Activated naive CD8-positive, alpha-beta T cell treated with anti-CD3 and anti-CD28 coated beads, Interleukin-2, amount 10 ng/mL, durations not matched to agents 7 days and 5 days (primary cell): Measurements from ENCODE around the gene DAAM1. TPM values are rescaled to one million over a fixed set of nuclear protein-coding genes. Genes with fewer than 3 reads are reported as not detected.
A peak's percentile ranks its signal among the peaks of the same experiment; 100 is the strongest.

Experiments used
- ATAC-seq: fragments of 150-1000 bp; cut with Tn5 transposase; one replicate; pipeline ENCODE4 v1.10.0; 2021; ENCODE audit warnings: low read depth, moderate library complexity
- POLR2A ChIA-PET: fragments of 350-600 bp; sonication (Branson Sonifier 250); formaldehyde crosslinking; loops from one replicate; lab custom pipeline; 2021; ENCODE audit warnings: antibody characterized with exemption; lab: Charles Lee
- DNase-seq: peaks from one replicate; pipeline ENCODE4 v3.0.0; 2021
- H3K27ac Mint-ChIP-seq: one replicate; pipeline ENCODE4 v1.8.0; 2022; ENCODE audit warnings: mild to moderate bottlenecking, mixed read lengths
- H3K27me3 Mint-ChIP-seq: one replicate; pipeline ENCODE4 v1.8.0; 2022; ENCODE audit warnings: mild to moderate bottlenecking, moderate library complexity, mixed read lengths
- H3K36me3 Mint-ChIP-seq: one replicate; pipeline ENCODE4 v1.8.0; 2021; ENCODE audit warnings: mild to moderate bottlenecking, mixed read lengths
- H3K4me1 Mint-ChIP-seq: one replicate; pipeline ENCODE4 v1.8.0; 2021; ENCODE audit warnings: mixed read lengths
- H3K4me3 Mint-ChIP-seq: one replicate; pipeline ENCODE4 v1.8.0; 2022; ENCODE audit warnings: mild to moderate bottlenecking, moderate library complexity, mixed read lengths
- H3K9me3 Mint-ChIP-seq: one replicate; pipeline ENCODE4 v1.8.0; 2021; ENCODE audit warnings: mixed read lengths
- total RNA-seq, 2 experiments: library from RNA; stranded (reverse); gene quantifications; one replicate each; pipeline ENCODE4 v1.2.3, GENCODE V29; 2021

The DAAM1 gene
- total RNA-seq, 2 experiments from 2014 or later: 20.4 to 24.9 TPM

DNA sequence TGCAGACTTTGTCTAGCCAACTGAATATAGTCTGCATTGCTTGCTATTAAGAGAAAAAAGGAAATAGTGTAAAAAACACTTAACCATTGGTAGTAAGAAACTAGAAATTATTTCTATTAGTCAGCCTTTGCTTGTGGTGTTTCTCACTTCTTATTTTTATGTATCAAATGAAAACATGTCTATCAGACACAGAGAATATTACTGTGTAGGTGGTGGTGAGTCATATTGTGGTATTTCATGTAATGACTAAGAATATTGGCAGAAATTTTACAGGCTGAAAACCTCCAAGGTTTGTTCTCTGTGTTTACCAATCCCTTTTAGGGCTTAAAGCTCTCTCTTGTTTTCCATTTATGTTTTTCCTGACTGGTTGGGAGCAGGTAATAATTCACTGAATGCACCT is 87.2 kb downstream of the DAAM1 start:
- DNase-seq: no peak
- peak overlapping the region; percentile 19 for H3K27ac Mint-ChIP-seq
- H3K27me3 Mint-ChIP-seq: no peaks in the 10 kb centered on the region
- H3K36me3 Mint-ChIP-seq: peaks cover 9% of the 10 kb centered on the region
- POLR2A ChIA-PET: no interaction called here
- no peak overlapping the region for H3K4me3 Mint-ChIP-seq
- peak; percentile 79 for ATAC-seq
- peaks cover 17% of the 10 kb centered on the region for H3K4me1 Mint-ChIP-seq
- H3K9me3 Mint-ChIP-seq: no peaks in the 10 kb centered on the region

DNA sequence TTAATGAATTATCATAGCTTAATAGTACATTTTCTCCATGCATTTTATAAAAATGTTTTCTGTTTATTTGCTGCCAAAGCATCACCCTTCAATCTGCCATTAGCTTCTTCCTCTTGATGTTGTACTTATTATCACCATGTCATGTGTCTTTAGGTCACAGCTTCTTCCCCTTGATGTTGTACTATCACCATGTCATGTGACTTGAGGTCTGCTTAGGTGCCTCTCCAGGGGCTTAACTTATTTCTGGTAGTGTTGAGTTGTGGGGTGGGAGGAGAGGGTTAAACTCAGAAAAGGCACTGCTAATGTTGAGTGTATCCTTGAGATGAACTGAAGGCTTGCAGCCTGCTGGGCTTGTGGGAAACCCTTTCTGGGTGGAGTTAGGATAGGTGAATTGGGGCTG is 87.8 kb downstream of the DAAM1 start:
- H3K4me1 Mint-ChIP-seq: peaks cover 17% of the 10 kb centered on the region
- no peaks in the 10 kb centered on the region for H3K9me3 Mint-ChIP-seq
- peaks cover 11% of the 10 kb centered on the region for H3K36me3 Mint-ChIP-seq
- no peak overlapping the region for H3K27ac Mint-ChIP-seq
- ATAC-seq (no peak), DNase-seq (no peak)
- peak overlapping the region; percentile 0 for H3K4me3 Mint-ChIP-seq
- POLR2A ChIA-PET: no interaction called here
- no peaks in the 10 kb centered on the region for H3K27me3 Mint-ChIP-seq

DNA sequence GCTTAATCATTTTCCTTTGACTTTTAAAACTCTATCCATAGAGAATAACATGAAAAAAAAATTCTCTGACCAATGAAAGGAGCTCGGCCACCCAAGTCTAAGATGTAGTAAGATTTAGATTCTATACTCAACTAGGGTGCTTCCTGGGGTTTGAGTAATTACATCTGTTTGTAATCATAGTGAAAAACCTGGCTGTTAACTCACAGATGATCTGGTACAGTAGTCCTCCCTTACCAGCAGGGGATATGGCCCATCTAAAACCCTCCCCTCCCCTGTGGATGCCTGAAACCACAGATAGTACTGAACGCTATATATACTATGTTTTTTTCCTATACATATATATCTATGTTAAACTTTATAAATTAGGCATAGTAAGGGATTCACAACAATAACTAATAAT is 89.2 kb downstream of the DAAM1 start:
- no peaks in the 10 kb centered on the region for H3K9me3 Mint-ChIP-seq
- H3K4me1 Mint-ChIP-seq: peaks cover 17% of the 10 kb centered on the region
- POLR2A ChIA-PET: no interaction called here
- no peak for ATAC-seq
- H3K4me3 Mint-ChIP-seq: no peak overlapping the region
- no peaks in the 10 kb centered on the region for H3K27me3 Mint-ChIP-seq
- H3K27ac Mint-ChIP-seq: no peak overlapping the region
- no peak for DNase-seq
- peaks cover 13% of the 10 kb centered on the region for H3K36me3 Mint-ChIP-seq

DNA sequence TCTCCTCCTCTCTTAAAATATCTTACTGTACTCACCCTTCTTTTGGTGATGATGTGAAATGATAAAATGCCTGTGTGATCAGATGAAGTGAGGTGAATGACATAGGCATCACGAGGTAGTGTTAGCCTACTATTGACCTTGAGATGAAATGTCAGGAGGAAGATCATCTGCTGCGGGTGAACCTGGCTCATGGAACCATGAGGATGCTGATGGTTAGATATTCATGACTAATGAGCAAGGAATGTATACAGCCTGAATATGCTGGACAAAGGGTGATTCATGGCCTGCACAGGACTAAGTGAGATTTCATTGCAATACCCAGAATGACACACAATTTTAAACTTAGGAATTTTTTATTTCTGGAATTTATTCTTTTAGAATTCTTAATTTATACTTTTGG is 89.6 kb downstream of the DAAM1 start:
- POLR2A ChIA-PET: no interaction called here
- DNase-seq: no peak
- no peak for ATAC-seq
- H3K27me3 Mint-ChIP-seq: no peaks in the 10 kb centered on the region
- no peak overlapping the region for H3K27ac Mint-ChIP-seq
- no peaks in the 10 kb centered on the region for H3K9me3 Mint-ChIP-seq
- peaks cover 13% of the 10 kb centered on the region for H3K36me3 Mint-ChIP-seq
- peaks cover 17% of the 10 kb centered on the region for H3K4me1 Mint-ChIP-seq
- H3K4me3 Mint-ChIP-seq: no peak overlapping the region

DNA sequence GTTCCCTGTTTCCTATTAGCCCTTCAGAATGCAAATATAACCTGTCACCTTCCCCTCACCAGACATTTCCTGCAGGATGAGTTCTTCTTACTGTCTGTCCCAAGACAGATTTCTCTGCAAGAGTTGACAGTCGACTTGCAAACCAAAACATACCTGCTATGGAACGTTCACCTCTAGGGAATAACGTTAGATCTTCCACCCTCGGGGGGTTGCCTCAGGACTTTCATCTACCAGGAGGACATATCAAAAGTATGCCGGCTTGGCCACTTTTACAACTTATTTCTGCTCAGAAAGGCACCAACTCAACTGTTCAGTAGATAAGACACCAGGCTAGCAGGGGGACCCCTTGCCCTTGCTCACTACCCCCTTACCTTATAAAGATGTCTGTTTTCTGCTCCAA is 92.5 kb downstream of the DAAM1 start:
- H3K36me3 Mint-ChIP-seq: peaks cover 30% of the 10 kb centered on the region
- DNase-seq: no peak
- H3K4me3 Mint-ChIP-seq: no peak overlapping the region
- ATAC-seq: no peak
- H3K9me3 Mint-ChIP-seq: peaks cover 15% of the 10 kb centered on the region
- no peaks in the 10 kb centered on the region for H3K27me3 Mint-ChIP-seq
- H3K27ac Mint-ChIP-seq: no peak overlapping the region
- POLR2A ChIA-PET: no interaction called here
- H3K4me1 Mint-ChIP-seq: peaks cover 8% of the 10 kb centered on the region

DNA sequence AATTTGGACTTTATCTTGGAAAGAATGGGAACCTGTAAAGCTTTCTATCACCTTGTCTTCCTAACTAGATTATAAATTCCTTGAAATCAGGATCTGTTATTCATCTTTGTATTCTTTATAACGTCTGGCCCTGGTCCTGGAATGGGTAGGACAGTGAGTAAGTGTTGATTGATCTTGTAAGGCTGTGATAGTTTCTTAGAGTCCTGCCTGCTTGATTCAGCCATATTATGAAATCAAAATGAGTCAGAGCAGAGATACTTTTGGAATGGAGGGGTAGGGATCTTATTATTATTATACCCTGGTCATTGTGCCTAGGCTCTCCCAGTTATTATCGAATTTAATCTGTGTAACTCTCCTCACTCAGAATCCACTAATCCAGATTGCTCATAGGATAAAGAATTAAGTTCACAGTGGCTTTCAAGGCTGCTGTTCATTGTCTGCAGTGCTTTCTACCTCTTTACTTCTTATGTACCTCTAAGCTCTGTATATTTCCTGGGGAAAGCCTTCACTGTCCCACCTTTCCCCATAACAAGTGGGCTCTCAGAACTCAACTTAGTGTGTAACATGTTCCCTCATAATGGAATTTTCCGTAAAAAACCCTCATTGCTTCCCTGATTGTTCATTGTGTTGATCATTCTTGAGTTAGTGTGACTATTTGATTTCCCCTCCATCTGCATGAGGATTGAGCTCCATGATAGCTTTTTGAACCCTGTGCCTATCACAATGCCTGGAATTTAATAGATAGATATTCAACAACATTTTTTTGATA is 93.3 kb downstream of the DAAM1 start:
- H3K27ac Mint-ChIP-seq: no peak overlapping the region
- no peaks in the 10 kb centered on the region for H3K27me3 Mint-ChIP-seq
- peaks cover 30% of the 10 kb centered on the region for H3K36me3 Mint-ChIP-seq
- no peak overlapping the region for H3K4me3 Mint-ChIP-seq
- ATAC-seq: no peak
- POLR2A ChIA-PET: no interaction called here
- H3K4me1 Mint-ChIP-seq: peaks cover 3% of the 10 kb centered on the region
- H3K9me3 Mint-ChIP-seq: peaks cover 15% of the 10 kb centered on the region
- no peak for DNase-seq

DNA sequence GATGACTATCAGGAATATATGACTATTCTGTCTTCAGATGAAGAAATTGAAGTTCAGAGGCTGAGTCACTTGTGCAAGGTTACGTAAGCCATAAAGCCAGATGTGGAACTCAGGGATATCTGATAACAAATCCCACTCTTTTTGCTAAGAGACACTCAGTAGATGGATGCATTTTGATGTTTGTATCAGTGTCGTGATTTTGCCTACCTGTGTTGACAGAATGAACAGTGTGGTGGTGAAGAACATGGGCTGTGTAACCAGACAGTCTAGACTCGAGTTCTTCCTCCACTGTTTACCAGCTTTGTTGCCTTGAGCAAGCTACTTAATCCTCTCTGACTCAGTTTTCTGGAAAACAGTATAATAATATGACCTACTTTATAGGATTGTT is 93.9 kb downstream of the DAAM1 start:
- POLR2A ChIA-PET: no interaction called here
- ATAC-seq (no peak), DNase-seq (no peak)
- Mint-ChIP-seq H3K27me3 (no peaks in the 10 kb centered on the region), H3K4me3 (no peak overlapping the region), H3K27ac (no peak overlapping the region), H3K4me1 (peaks cover 3% of the 10 kb centered on the region), H3K36me3 (peaks cover 30% of the 10 kb centered on the region), H3K9me3 (peaks cover 15% of the 10 kb centered on the region)

DNA sequence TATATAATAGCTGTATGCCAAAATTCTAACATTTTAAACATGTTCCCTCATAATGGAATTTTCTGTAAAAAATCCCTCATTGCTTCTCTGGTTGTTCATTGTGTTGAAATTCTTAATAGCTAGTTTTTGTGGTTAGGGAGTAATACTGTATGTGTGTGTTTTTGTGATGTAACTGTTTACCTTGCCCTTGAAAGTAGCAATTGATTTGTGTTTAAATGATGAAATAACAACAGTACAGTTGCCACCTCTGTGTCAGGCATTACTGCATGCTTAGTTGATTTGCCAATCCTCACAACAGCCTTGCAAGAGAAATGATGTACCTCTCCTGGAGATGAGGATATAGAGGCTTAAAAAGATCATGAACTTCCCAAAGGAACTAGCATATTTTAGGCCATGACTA is 94.9 kb downstream of the DAAM1 start:
- H3K4me1 Mint-ChIP-seq: peaks cover 4% of the 10 kb centered on the region
- POLR2A ChIA-PET: no interaction called here
- peaks cover 19% of the 10 kb centered on the region for H3K9me3 Mint-ChIP-seq
- ATAC-seq (no peak), DNase-seq (no peak)
- H3K36me3 Mint-ChIP-seq: peaks cover 32% of the 10 kb centered on the region
- no peak overlapping the region for H3K27ac Mint-ChIP-seq
- no peak overlapping the region for H3K4me3 Mint-ChIP-seq
- no peaks in the 10 kb centered on the region for H3K27me3 Mint-ChIP-seq

DNA sequence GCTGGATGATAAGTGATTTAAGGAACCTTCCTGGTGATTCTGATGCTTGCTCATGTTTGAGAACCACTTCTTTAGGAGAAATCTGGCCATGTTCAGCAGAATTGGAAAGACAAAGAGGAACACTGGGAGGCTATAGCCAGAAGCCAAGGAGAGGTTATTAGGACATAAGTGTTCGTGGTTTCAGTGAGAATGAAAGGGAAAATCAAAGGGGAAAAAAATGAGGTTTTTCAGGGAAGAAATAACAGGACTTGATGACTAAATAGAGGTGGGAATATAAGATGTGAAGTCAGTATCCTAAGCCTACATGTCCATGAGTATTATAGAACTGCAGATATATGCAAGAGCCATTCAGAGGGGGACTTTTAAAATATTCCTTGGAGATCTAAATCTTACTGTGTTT is 95.6 kb downstream of the DAAM1 start:
- no peak for ATAC-seq
- Mint-ChIP-seq H3K36me3 (peaks cover 35% of the 10 kb centered on the region), H3K9me3 (peaks cover 22% of the 10 kb centered on the region), H3K4me1 (peaks cover 7% of the 10 kb centered on the region), H3K27me3 (no peaks in the 10 kb centered on the region), H3K4me3 (no peak overlapping the region), H3K27ac (no peak overlapping the region)
- POLR2A ChIA-PET: no interaction called here
- DNase-seq: no peak

DNA sequence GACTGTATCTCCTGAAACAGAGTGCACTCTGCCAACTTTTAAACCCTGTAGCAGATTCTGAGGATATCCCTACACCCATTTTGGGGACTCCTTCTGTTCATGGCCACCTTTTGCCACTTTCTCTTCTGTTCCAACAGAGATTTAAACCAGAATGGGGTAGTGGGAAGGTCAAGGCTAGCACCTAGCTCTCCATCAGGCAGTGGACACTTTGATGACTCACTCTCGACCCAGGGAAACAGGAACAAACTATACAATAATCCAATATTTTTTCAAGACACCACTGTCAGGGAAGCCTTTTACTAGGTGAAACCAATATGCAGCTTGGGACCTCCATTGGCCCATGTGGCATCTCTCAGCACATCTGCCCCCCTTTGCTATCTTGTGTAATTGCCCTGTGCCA is 103.6 kb downstream of the DAAM1 start:
- POLR2A ChIA-PET: no interaction called here
- DNase-seq (no peak), ATAC-seq (no peak)
- no peaks in the 10 kb centered on the region for H3K27me3 Mint-ChIP-seq
- H3K4me3 Mint-ChIP-seq: no peak overlapping the region
- peaks cover 19% of the 10 kb centered on the region for H3K4me1 Mint-ChIP-seq
- H3K9me3 Mint-ChIP-seq: peaks cover 8% of the 10 kb centered on the region
- H3K27ac Mint-ChIP-seq: no peak overlapping the region
- H3K36me3 Mint-ChIP-seq: peaks cover 52% of the 10 kb centered on the region

DNA sequence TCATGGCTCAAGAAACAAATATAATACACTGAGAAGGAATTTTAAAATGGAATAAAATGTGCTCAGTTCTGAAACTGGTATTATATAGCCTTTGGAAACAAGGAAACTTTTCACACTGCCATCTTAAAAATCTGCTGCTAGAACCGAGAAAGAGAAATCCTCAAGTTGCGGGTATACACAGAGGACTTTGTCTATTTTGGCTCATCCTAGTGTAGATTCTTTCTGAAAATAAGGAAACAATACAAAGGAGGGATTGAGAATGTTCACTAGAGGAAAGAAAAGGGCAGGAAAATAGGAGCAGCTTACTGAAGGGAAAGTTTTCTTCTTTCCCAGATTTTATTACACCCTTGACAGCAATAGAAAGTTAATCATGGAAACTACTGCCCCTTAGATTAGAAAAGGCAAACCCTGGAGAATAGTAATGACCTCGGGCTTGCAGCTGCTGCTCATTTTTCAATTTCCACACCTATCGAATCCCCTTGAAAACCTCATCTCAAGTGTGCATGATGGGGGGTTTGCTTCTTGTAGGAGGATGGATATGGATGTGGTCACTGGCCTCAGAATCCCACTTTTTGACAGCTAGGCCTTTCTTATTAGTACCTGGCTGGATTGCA is 104.6 kb downstream of the DAAM1 start:
- DNase-seq (no peak), ATAC-seq (no peak)
- no peaks in the 10 kb centered on the region for H3K27me3 Mint-ChIP-seq
- no peak overlapping the region for H3K4me3 Mint-ChIP-seq
- H3K27ac Mint-ChIP-seq: no peak overlapping the region
- peaks cover 26% of the 10 kb centered on the region for H3K4me1 Mint-ChIP-seq
- peaks cover 49% of the 10 kb centered on the region for H3K36me3 Mint-ChIP-seq
- POLR2A ChIA-PET: no interaction called here
- peaks cover 6% of the 10 kb centered on the region for H3K9me3 Mint-ChIP-seq

DNA sequence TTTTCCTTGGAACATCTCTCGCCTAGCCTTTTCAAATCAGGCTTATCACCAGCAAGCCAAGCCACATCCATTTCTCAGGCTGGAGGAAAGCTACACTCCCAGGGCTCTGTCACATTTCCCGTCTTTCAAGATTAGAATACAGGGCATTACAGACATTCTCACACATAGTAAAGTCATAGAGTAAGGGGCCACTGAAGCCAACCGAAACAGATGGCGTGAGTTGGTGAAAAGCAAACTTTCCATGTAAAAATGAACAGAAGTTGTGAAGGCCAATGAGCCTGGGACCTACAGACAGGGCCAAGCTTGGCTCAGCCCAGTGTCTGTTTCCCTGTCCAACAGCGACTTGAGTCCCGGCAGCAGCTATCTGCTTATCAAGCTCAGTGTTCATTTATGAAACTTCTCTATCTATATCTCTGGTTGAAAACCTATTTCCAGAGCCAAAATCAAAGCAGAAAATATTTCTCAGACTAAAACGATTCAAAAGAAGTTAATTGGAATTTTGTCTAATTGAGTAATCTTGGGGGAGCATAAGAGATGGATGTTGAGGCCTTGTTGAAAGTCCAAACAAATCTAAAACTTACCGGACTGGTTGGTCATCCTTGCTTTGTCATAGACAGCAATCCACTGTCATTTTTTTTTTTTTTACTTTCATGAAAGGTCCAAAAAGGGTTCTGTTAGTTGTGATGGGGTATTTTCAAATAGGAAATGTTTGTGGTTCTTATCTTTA is 105.6 kb downstream of the DAAM1 start:
- ATAC-seq (no peak), DNase-seq (no peak)
- H3K27ac Mint-ChIP-seq: no peak overlapping the region
- no peak overlapping the region for H3K4me3 Mint-ChIP-seq
- peaks cover 25% of the 10 kb centered on the region for H3K4me1 Mint-ChIP-seq
- H3K36me3 Mint-ChIP-seq: peaks cover 44% of the 10 kb centered on the region
- H3K27me3 Mint-ChIP-seq: no peaks in the 10 kb centered on the region
- H3K9me3 Mint-ChIP-seq: peaks cover 1% of the 10 kb centered on the region
- POLR2A ChIA-PET: no interaction called here

DNA sequence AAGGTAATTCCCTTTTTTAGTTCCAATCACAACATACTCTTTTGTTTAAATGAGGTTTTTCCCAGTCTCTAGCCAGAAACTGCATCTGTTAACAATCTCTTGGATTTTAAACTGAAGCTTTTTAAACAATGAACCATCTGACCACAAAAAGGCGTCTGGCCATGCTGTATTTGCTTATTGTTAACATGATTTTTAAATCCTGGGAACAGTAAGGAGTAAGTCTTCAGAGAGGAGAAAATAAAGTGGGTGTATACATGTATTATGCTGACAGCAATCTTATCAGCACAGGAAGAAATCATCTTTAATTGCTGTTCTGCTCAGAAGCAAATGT is 106.2 kb downstream of the DAAM1 start:
- no peak for ATAC-seq
- POLR2A ChIA-PET: no interaction called here
- Mint-ChIP-seq H3K4me3 (no peak overlapping the region), H3K27ac (no peak overlapping the region), H3K27me3 (no peaks in the 10 kb centered on the region), H3K4me1 (peaks cover 26% of the 10 kb centered on the region), H3K9me3 (peaks cover 2% of the 10 kb centered on the region), H3K36me3 (peaks cover 45% of the 10 kb centered on the region)
- DNase-seq: no peak

DNA sequence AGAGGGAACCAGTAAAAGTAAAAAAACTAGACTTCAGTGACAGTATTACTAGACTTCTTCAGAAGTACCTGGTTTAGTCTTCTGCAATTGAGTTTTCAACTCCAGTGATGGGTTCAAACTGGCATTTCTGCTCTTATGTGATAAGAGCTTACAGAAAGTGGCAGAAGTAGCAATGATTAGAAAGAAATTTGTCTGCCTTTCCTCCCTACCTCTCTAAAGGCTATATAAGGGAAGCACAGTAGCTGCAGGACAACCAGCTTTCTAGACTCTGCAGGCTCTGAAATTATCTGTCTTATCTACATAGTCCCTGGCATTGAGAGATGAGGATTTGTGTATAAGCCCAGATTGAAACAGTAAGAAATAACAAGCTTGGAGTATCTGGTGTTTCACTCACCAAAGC is 107.5 kb downstream of the DAAM1 start:
- Mint-ChIP-seq H3K36me3 (peaks cover 45% of the 10 kb centered on the region), H3K27ac (no peak overlapping the region), H3K4me3 (no peak overlapping the region), H3K27me3 (no peaks in the 10 kb centered on the region), H3K9me3 (peaks cover 2% of the 10 kb centered on the region), H3K4me1 (peaks cover 30% of the 10 kb centered on the region)
- POLR2A ChIA-PET: interaction anchor here (1.9 kb wide), 1 partner anchor 107 kb away, joined by 5 read pairs; the partner anchor contains the start of gene DAAM1
- ATAC-seq: peak; percentile 12
- no peak for DNase-seq
